ENCODE results near the gene NSG2. TPM values are rescaled to one million over a fixed set of nuclear protein-coding genes. Genes with fewer than 3 reads are reported as not detected.

NSG2 gene
- total RNA-seq, result not detected

- H3K27ac ChIP-seq, result no peak within 1 kb of the TSS
- H3K4me1 ChIP-seq (ENCODE audit: control insufficient read depth in 1 of 2, low read depth in 2 of 2), result no peaks in the 10 kb centered on the region
- DNase-seq (ENCODE audit: low spot score), result no peak
- H3K9me3 ChIP-seq, result no peaks in the 10 kb centered on the region
- no peaks in the 10 kb centered on the region for H3K36me3 ChIP-seq
- no peaks in the 10 kb centered on the region for H3K27me3 ChIP-seq (replicated peaks; ENCODE audit: insufficient read depth)
- no peak within 1 kb of the TSS for H3K4me3 ChIP-seq
- no peak for ATAC-seq (ENCODE audit: insufficient number of reproducible peaks, low FRiP score, low read depth)
- TF ChIP-seq, protein P1, sequence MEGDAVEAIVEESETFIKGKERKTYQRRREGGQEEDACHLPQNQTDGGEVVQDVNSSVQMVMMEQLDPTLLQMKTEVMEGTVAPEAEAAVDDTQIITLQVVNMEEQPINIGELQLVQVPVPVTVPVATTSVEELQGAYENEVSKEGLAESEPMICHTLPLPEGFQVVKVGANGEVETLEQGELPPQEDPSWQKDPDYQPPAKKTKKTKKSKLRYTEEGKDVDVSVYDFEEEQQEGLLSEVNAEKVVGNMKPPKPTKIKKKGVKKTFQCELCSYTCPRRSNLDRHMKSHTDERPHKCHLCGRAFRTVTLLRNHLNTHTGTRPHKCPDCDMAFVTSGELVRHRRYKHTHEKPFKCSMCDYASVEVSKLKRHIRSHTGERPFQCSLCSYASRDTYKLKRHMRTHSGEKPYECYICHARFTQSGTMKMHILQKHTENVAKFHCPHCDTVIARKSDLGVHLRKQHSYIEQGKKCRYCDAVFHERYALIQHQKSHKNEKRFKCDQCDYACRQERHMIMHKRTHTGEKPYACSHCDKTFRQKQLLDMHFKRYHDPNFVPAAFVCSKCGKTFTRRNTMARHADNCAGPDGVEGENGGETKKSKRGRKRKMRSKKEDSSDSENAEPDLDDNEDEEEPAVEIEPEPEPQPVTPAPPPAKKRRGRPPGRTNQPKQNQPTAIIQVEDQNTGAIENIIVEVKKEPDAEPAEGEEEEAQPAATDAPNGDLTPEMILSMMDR (IDR thresholded peaks at IDR 0.05), result no peak
Observed at GRCh38 chr5:174045470-174046025, at the start of gene NSG2. NSG2 (plus strand) TSS chr5:174045706; CDS start chr5:174046756, 1,050 bp downstream.

- TF ChIP-seq, protein P1 (IDR thresholded peaks at IDR 0.05), result no peak
Observed at GRCh38 chr5:173997331-173997730, 48.2 kb upstream of the NSG2 start.

DNA sequence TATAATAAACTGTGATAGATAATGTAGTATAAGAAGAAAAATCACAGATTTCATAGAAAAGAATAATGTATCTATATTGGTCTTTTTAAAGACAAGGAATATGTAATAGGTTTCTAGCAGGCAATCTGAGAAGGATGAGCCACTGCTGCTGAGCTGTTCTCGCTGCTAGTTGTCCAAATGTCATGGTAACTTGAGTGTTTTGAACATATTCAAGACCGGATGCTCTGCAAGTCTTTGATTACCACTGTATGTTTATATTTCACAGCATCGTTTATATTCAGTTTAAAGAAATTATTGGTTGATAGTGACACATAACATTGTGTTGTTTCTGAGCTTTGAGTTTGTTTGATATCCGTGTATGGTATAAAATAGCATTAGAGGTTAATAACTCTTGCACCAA, 47.0 kb upstream of the NSG2 start:
- Histone ChIP-seq H3K4me3 (no peak overlapping the region), H3K36me3 (no peaks in the 10 kb centered on the region)
- TF ChIP-seq, protein P1 (IDR thresholded peaks at IDR 0.05), result no peak

More at GRCh38 chr5:173997331-173997730, 48.2 kb upstream of the NSG2 start:
- Histone ChIP-seq H3K36me3 (no peaks in the 10 kb centered on the region), H3K4me1 (ENCODE audit: control insufficient read depth in 1 of 2, low read depth in 2 of 2) (no peaks in the 10 kb centered on the region), H3K4me3 (no peak overlapping the region), H3K9me3 (no peaks in the 10 kb centered on the region), H3K27me3 (replicated peaks; ENCODE audit: insufficient read depth) (no peaks in the 10 kb centered on the region), H3K27ac (no peak overlapping the region)
- no peak for ATAC-seq (ENCODE audit: insufficient number of reproducible peaks, low FRiP score, low read depth)
- no peak for DNase-seq (ENCODE audit: low spot score)

GRCh38 chr5:174000076-174000475, 45.4 kb upstream of the NSG2 start:
- DNase-seq (ENCODE audit: low spot score), result no peak
- no peak for ATAC-seq (ENCODE audit: insufficient number of reproducible peaks, low FRiP score, low read depth)
- H3K36me3 ChIP-seq, result no peaks in the 10 kb centered on the region
- no peak overlapping the region for H3K27ac ChIP-seq
- H3K27me3 ChIP-seq (replicated peaks; ENCODE audit: insufficient read depth), result no peaks in the 10 kb centered on the region
- no peak overlapping the region for H3K4me3 ChIP-seq
- TF ChIP-seq, protein P1 (IDR thresholded peaks at IDR 0.05), result no peak
- H3K9me3 ChIP-seq, result no peaks in the 10 kb centered on the region
- H3K4me1 ChIP-seq (ENCODE audit: control insufficient read depth in 1 of 2, low read depth in 2 of 2), result no peaks in the 10 kb centered on the region

More for the DNA sequence above, 47.0 kb upstream of the NSG2 start:
- Histone ChIP-seq H3K27me3 (replicated peaks; ENCODE audit: insufficient read depth) (no peaks in the 10 kb centered on the region), H3K9me3 (no peaks in the 10 kb centered on the region), H3K4me1 (ENCODE audit: control insufficient read depth in 1 of 2, low read depth in 2 of 2) (no peaks in the 10 kb centered on the region), H3K27ac (no peak overlapping the region)
- ATAC-seq (ENCODE audit: insufficient number of reproducible peaks, low FRiP score, low read depth), result no peak
- no peak for DNase-seq (ENCODE audit: low spot score)

GRCh38 chr5:174003795-174004194, 41.7 kb upstream of the NSG2 start:
- Histone ChIP-seq H3K27ac (no peak overlapping the region), H3K9me3 (no peaks in the 10 kb centered on the region), H3K4me3 (no peak overlapping the region), H3K4me1 (ENCODE audit: control insufficient read depth in 1 of 2, low read depth in 2 of 2) (no peaks in the 10 kb centered on the region), H3K27me3 (replicated peaks; ENCODE audit: insufficient read depth) (no peaks in the 10 kb centered on the region), H3K36me3 (no peaks in the 10 kb centered on the region)
- DNase-seq (ENCODE audit: low spot score) (no peak), ATAC-seq (ENCODE audit: insufficient number of reproducible peaks, low FRiP score, low read depth) (no peak)
- TF ChIP-seq, protein P1 (IDR thresholded peaks at IDR 0.05), result no peak

Measured in thoracic aorta (tissue), 2 donors.